HT1080 (cell line): ENCODE measurements around the gene ANTXR1. TPM values are rescaled to one million over a fixed set of nuclear protein-coding genes. Genes with fewer than 3 reads are reported as not detected.

Source experiments
- DNase-seq: peaks from one replicate; pipeline ENCODE4 v3.0.0-alpha.2; 2015; ENCODE audit warnings: low read depth
- total RNA-seq: library from RNA; depleted of rRNA; stranded (reverse); fragments of >200 nt; shearing (Covaris generic); gene quantifications from 2 replicates; pipeline ENCODE4 v1.2.3, GENCODE V29; 2014

Gene ANTXR1
- total RNA-seq, 1 experiment from 2014 or later = 40.4 TPM

- no peak for DNase-seq
Measured at GRCh38 chr2:69003731-69004130, 9.2 kb upstream of the ANTXR1 start.

- no peak for DNase-seq
Measured at GRCh38 chr2:69007169-69007568, 5.8 kb upstream of the ANTXR1 start.

GRCh38 chr2:69007603-69008002 lies 5.4 kb upstream of the ANTXR1 start:
- peak; percentile 42 for DNase-seq

- no peak for DNase-seq
Measured at GRCh38 chr2:69010437-69011194, 2.4 kb upstream of the ANTXR1 start.

GRCh38 chr2:69011611-69012157 lies 1.3 kb upstream of the ANTXR1 start:
- DNase-seq = peak; percentile 17

GRCh38 chr2:69012310-69013141 lies 453 bp upstream of the ANTXR1 start:
- DNase-seq = no peak

- DNase-seq = peak; percentile 50
Measured at GRCh38 chr2:69013840-69014821, 1.2 kb downstream of the ANTXR1 start.

GRCh38 chr2:69017080-69017479 lies 4.1 kb downstream of the ANTXR1 start:
- DNase-seq = peak; percentile 30

- no peak for DNase-seq
Measured at GRCh38 chr2:69017835-69018234, 4.9 kb downstream of the ANTXR1 start.

- no peak for DNase-seq
Measured at GRCh38 chr2:69018678-69019095, 5.7 kb downstream of the ANTXR1 start.

- no peak for DNase-seq
Measured at GRCh38 chr2:69020496-69021426, 7.8 kb downstream of the ANTXR1 start.

GRCh38 chr2:69021727-69022126 lies 8.7 kb downstream of the ANTXR1 start:
- no peak for DNase-seq

GRCh38 chr2:69022548-69022947 lies 9.6 kb downstream of the ANTXR1 start:
- peak; percentile 58 for DNase-seq

- no peak for DNase-seq
Measured at GRCh38 chr2:69023236-69023635, 10.3 kb downstream of the ANTXR1 start.

GRCh38 chr2:69026026-69026425 lies 13.0 kb downstream of the ANTXR1 start:
- no peak for DNase-seq

GRCh38 chr2:69026691-69027459 lies 13.9 kb downstream of the ANTXR1 start:
- no peak for DNase-seq

- DNase-seq = no peak
Measured at GRCh38 chr2:69030800-69031428, 17.9 kb downstream of the ANTXR1 start.

- no peak for DNase-seq
Measured at GRCh38 chr2:69031466-69031865, 18.5 kb downstream of the ANTXR1 start.

GRCh38 chr2:69032336-69032735 lies 19.4 kb downstream of the ANTXR1 start:
- DNase-seq = peak; percentile 82
